ENCODE measurements around the gene PCSK4.

Gene PCSK4

DNA sequence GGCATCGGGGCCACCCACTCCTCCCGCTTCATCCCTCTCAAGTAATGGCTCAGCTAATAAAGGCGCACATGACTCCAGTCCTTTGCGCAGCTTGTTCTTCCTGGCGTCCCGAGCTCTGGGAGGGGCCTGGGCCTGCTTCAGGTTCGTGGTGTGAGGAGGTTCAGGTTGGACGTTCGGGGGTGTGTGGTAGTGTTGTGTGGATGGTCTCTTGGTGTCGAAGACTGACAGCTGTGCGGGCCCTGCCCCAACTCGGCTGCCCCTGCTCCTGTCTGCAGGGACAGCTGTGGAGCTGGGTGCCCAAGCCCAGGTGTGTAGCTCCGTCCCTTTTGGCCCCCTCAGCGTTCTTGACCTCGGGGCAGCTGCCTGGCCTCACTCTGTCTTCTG, 49.7 kb downstream of the PCSK4 start (continued):
- TF ChIP-seq, protein P1, sequence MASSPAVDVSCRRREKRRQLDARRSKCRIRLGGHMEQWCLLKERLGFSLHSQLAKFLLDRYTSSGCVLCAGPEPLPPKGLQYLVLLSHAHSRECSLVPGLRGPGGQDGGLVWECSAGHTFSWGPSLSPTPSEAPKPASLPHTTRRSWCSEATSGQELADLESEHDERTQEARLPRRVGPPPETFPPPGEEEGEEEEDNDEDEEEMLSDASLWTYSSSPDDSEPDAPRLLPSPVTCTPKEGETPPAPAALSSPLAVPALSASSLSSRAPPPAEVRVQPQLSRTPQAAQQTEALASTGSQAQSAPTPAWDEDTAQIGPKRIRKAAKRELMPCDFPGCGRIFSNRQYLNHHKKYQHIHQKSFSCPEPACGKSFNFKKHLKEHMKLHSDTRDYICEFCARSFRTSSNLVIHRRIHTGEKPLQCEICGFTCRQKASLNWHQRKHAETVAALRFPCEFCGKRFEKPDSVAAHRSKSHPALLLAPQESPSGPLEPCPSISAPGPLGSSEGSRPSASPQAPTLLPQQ (tag by site-specific recombination; IDR thresholded peaks at IDR 0.05), result no peak
- no peak for TF ChIP-seq ZNF776 (tag by site-specific recombination; IDR thresholded peaks at IDR 0.05; ENCODE audit: borderline replicate concordance)
- TF ChIP-seq, protein P2, sequence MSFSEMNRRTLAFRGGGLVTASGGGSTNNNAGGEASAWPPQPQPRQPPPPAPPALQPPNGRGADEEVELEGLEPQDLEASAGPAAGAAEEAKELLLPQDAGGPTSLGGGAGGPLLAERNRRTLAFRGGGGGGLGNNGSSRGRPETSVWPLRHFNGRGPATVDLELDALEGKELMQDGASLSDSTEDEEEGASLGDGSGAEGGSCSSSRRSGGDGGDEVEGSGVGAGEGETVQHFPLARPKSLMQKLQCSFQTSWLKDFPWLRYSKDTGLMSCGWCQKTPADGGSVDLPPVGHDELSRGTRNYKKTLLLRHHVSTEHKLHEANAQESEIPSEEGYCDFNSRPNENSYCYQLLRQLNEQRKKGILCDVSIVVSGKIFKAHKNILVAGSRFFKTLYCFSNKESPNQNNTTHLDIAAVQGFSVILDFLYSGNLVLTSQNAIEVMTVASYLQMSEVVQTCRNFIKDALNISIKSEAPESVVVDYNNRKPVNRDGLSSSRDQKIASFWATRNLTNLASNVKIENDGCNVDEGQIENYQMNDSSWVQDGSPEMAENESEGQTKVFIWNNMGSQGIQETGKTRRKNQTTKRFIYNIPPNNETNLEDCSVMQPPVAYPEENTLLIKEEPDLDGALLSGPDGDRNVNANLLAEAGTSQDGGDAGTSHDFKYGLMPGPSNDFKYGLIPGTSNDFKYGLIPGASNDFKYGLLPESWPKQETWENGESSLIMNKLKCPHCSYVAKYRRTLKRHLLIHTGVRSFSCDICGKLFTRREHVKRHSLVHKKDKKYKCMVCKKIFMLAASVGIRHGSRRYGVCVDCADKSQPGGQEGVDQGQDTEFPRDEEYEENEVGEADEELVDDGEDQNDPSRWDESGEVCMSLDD (tag by site-specific recombination; IDR thresholded peaks at IDR 0.05), result 0 out of 2 replicates have a peak, but pooled peaks have one; percentile 12
- TF ChIP-seq ZNF416 (tag by site-specific recombination; IDR thresholded peaks at IDR 0.05), result no peak
- no peak for TF ChIP-seq ZNF670 (tag by site-specific recombination; IDR thresholded peaks at IDR 0.05; ENCODE audit: low read depth)
- TF ChIP-seq, protein P3, sequence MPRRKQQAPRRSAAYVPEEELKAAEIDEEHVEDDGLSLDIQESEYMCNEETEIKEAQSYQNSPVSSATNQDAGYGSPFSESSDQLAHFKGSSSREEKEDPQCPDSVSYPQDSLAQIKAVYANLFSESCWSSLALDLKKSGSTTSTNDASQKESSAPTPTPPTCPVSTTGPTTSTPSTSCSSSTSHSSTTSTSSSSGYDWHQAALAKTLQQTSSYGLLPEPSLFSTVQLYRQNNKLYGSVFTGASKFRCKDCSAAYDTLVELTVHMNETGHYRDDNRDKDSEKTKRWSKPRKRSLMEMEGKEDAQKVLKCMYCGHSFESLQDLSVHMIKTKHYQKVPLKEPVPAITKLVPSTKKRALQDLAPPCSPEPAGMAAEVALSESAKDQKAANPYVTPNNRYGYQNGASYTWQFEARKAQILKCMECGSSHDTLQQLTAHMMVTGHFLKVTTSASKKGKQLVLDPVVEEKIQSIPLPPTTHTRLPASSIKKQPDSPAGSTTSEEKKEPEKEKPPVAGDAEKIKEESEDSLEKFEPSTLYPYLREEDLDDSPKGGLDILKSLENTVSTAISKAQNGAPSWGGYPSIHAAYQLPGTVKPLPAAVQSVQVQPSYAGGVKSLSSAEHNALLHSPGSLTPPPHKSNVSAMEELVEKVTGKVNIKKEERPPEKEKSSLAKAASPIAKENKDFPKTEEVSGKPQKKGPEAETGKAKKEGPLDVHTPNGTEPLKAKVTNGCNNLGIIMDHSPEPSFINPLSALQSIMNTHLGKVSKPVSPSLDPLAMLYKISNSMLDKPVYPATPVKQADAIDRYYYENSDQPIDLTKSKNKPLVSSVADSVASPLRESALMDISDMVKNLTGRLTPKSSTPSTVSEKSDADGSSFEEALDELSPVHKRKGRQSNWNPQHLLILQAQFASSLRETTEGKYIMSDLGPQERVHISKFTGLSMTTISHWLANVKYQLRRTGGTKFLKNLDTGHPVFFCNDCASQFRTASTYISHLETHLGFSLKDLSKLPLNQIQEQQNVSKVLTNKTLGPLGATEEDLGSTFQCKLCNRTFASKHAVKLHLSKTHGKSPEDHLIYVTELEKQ (tag by site-specific recombination; IDR thresholded peaks at IDR 0.05; ENCODE audit: borderline replicate concordance), result no peak
- TF ChIP-seq ZNF514 (tag by site-specific recombination; IDR thresholded peaks at IDR 0.05), result no peak
- TF ChIP-seq, protein P4, sequence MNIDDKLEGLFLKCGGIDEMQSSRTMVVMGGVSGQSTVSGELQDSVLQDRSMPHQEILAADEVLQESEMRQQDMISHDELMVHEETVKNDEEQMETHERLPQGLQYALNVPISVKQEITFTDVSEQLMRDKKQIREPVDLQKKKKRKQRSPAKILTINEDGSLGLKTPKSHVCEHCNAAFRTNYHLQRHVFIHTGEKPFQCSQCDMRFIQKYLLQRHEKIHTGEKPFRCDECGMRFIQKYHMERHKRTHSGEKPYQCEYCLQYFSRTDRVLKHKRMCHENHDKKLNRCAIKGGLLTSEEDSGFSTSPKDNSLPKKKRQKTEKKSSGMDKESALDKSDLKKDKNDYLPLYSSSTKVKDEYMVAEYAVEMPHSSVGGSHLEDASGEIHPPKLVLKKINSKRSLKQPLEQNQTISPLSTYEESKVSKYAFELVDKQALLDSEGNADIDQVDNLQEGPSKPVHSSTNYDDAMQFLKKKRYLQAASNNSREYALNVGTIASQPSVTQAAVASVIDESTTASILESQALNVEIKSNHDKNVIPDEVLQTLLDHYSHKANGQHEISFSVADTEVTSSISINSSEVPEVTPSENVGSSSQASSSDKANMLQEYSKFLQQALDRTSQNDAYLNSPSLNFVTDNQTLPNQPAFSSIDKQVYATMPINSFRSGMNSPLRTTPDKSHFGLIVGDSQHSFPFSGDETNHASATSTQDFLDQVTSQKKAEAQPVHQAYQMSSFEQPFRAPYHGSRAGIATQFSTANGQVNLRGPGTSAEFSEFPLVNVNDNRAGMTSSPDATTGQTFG (tag by site-specific recombination; IDR thresholded peaks at IDR 0.05; ENCODE audit: borderline replicate concordance), result no peak
- TF ChIP-seq, protein P5, sequence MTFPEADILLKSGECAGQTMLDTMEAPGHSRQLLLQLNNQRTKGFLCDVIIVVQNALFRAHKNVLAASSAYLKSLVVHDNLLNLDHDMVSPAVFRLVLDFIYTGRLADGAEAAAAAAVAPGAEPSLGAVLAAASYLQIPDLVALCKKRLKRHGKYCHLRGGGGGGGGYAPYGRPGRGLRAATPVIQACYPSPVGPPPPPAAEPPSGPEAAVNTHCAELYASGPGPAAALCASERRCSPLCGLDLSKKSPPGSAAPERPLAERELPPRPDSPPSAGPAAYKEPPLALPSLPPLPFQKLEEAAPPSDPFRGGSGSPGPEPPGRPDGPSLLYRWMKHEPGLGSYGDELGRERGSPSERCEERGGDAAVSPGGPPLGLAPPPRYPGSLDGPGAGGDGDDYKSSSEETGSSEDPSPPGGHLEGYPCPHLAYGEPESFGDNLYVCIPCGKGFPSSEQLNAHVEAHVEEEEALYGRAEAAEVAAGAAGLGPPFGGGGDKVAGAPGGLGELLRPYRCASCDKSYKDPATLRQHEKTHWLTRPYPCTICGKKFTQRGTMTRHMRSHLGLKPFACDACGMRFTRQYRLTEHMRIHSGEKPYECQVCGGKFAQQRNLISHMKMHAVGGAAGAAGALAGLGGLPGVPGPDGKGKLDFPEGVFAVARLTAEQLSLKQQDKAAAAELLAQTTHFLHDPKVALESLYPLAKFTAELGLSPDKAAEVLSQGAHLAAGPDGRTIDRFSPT (tag by site-specific recombination; IDR thresholded peaks at IDR 0.05), result no peak
- no peak for TF ChIP-seq ZNF433 (tag by site-specific recombination; IDR thresholded peaks at IDR 0.05; ENCODE audit: low read depth)
- TF ChIP-seq ZFHX2 (tag by site-specific recombination; conservative IDR thresholded peaks at IDR 0.05), result peak; percentile 25
- no peak for TF ChIP-seq ZNF211 (tag by site-specific recombination; IDR thresholded peaks at IDR 0.05; ENCODE audit: low read depth)
- no peak for TF ChIP-seq ZNF660 (tag by site-specific recombination; IDR thresholded peaks at IDR 0.05)
- TF ChIP-seq ZNF629 (tag by site-specific recombination; IDR thresholded peaks at IDR 0.05), result no peak
- TF ChIP-seq ZNF843 (tag by site-specific recombination; IDR thresholded peaks at IDR 0.05), result 0 out of 2 replicates have a peak, but pooled peaks have one; percentile 5
- no peak for TF ChIP-seq ZNF174 (tag by site-specific recombination; IDR thresholded peaks at IDR 0.05)
- TF ChIP-seq, protein P6, sequence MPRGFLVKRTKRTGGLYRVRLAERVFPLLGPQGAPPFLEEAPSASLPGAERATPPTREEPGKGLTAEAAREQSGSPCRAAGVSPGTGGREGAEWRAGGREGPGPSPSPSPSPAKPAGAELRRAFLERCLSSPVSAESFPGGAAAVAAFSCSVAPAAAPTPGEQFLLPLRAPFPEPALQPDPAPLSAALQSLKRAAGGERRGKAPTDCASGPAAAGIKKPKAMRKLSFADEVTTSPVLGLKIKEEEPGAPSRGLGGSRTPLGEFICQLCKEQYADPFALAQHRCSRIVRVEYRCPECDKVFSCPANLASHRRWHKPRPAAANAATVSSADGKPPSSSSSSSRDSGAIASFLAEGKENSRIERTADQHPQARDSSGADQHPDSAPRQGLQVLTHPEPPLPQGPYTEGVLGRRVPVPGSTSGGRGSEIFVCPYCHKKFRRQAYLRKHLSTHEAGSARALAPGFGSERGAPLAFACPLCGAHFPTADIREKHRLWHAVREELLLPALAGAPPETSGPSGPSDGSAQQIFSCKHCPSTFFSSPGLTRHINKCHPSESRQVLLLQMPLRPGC (tag by site-specific recombination; IDR thresholded peaks at IDR 0.05), result 0 out of 2 replicates have a peak, but pooled peaks have one; percentile 17
- TF ChIP-seq ZNF292 (tag by site-specific recombination; IDR thresholded peaks at IDR 0.05; ENCODE audit: borderline replicate concordance, low read depth), result no peak
- TF ChIP-seq ZNF549 (tag by site-specific recombination; IDR thresholded peaks at IDR 0.05), result no peak
- no peak for TF ChIP-seq ZNF521 (tag by site-specific recombination; IDR thresholded peaks at IDR 0.05)
- TF ChIP-seq ZNF146 (tag by site-specific recombination; IDR thresholded peaks at IDR 0.05), result no peak
- TF ChIP-seq EGR2 (tag by site-specific recombination; IDR thresholded peaks at IDR 0.05; ENCODE audit: low read depth), result no peak
- TF ChIP-seq, protein P7, sequence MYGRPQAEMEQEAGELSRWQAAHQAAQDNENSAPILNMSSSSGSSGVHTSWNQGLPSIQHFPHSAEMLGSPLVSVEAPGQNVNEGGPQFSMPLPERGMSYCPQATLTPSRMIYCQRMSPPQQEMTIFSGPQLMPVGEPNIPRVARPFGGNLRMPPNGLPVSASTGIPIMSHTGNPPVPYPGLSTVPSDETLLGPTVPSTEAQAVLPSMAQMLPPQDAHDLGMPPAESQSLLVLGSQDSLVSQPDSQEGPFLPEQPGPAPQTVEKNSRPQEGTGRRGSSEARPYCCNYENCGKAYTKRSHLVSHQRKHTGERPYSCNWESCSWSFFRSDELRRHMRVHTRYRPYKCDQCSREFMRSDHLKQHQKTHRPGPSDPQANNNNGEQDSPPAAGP (tag by site-specific recombination; IDR thresholded peaks at IDR 0.05), result 0 out of 2 replicates have a peak, but pooled peaks have one; percentile 11
- no peak for TF ChIP-seq ZNF354C (tag by site-specific recombination; IDR thresholded peaks at IDR 0.05; ENCODE audit: borderline replicate concordance, low read depth)

All from HEK293 (cell line).